CD4-positive, alpha-beta T cell (primary cell): Measurements from ENCODE around the gene PDE4A. TPM values are rescaled to one million over a fixed set of nuclear protein-coding genes. Genes with fewer than 3 reads are reported as not detected.
"Not testable (repeated sequence)": the region's sequence is repeated elsewhere in the genome, so short reads cannot be mapped to it uniquely, and the experiment has no call there.

Experiments
- ATAC-seq: fragments of 200-7000 bp; cut with Tn5 transposase; one replicate; pipeline ENCODE4 v1.10.0; 2022; ENCODE audit warnings: mild to moderate bottlenecking; ENCODE audit not compliant: poor library complexity
- CTCF ChIA-PET: fragments of 350-600 bp; sonication (Branson Sonifier 250); formaldehyde crosslinking; loops from one replicate; lab custom pipeline; 2021; ENCODE audit warnings: antibody characterized with exemption, inconsistent platforms; lab: Charles Lee
- POLR2A ChIA-PET: fragments of 350-600 bp; sonication (Branson Sonifier 250); formaldehyde crosslinking; loops from one replicate; lab custom pipeline; 2021; ENCODE audit warnings: antibody characterized with exemption, inconsistent platforms; lab: Charles Lee
- DNase-seq, 14 experiments: peaks; one replicate each; pipeline ENCODE4 v3.0.0-alpha.2; 2013 to 2020; ENCODE audit warnings: mixed read lengths in 2 of 14
- H3K27ac ChIP-seq, 2 donors: one replicate each; pipeline versions ENCODE4 v1.5.1 to v1.7.0; 2013; ENCODE audit warnings: low read length in 2 of 2, low read depth in 1 of 2, mild to moderate bottlenecking in 1 of 2
- H3K27me3 ChIP-seq, 2 experiments: 1 replicate in 1 of 2; 2 replicates in 1 of 2; pipeline versions ENCODE4 v1.6.1 to v1.7.0; 2013; ENCODE audit warnings: low read length in 2 of 2, control low read depth in 1 of 2, mild to moderate bottlenecking in 1 of 2, moderate library complexity in 1 of 2; ENCODE audit not compliant: insufficient read depth in 2 of 2, control insufficient read depth in 1 of 2
- H3K36me3 ChIP-seq: one replicate; pipeline ENCODE4 v1.6.1; 2013; ENCODE audit warnings: low read length, control low read depth; ENCODE audit not compliant: insufficient read depth
- H3K4me1 ChIP-seq: one replicate; pipeline ENCODE4 v1.6.1; 2013; ENCODE audit warnings: low read length, control low read depth; ENCODE audit not compliant: insufficient read depth
- H3K4me3 ChIP-seq: one replicate; pipeline ENCODE4 v1.5.1; 2013; ENCODE audit warnings: mild to moderate bottlenecking, low read length, moderate library complexity
- H3K9me3 ChIP-seq, 2 experiments: 1 replicate in 1 of 2; 2 replicates in 1 of 2; pipeline versions ENCODE4 v1.6.1 to v1.7.0; 2013; ENCODE audit warnings: low read length in 2 of 2, mild to moderate bottlenecking in 2 of 2, control low read depth in 1 of 2, moderate library complexity in 1 of 2; ENCODE audit not compliant: control insufficient read depth in 1 of 2, insufficient read depth in 1 of 2
- H3K27ac Mint-ChIP-seq: one replicate; pipeline ENCODE4 v1.8.0; 2020; ENCODE audit warnings: mixed read lengths
- H3K27me3 Mint-ChIP-seq: one replicate; pipeline ENCODE4 v1.8.0; 2021; ENCODE audit warnings: mixed read lengths
- H3K36me3 Mint-ChIP-seq: one replicate; pipeline ENCODE4 v1.8.0; 2021; ENCODE audit warnings: low read depth, mixed read lengths
- H3K4me1 Mint-ChIP-seq: one replicate; pipeline ENCODE4 v1.8.0; 2021; ENCODE audit warnings: low read depth, mixed read lengths
- H3K4me3 Mint-ChIP-seq: one replicate; pipeline ENCODE4 v1.8.0; 2020; ENCODE audit warnings: mild to moderate bottlenecking, mixed read lengths
- H3K9me3 Mint-ChIP-seq: one replicate; pipeline ENCODE4 v1.8.0; 2020; ENCODE audit warnings: mixed read lengths
- CTCF ChIP-seq: fragments of 200-600 bp; IDR thresholded peaks from one replicate; pipeline ENCODE4 v1.8.0; 2022; ENCODE audit warnings: antibody characterized with exemption, mild to moderate bottlenecking
- intact Hi-C, 2 experiments: fragments of 100-400 bp; cut with DNase I in 1 of 2; cut with micrococcal nuclease in 1 of 2; formaldehyde crosslinking; loops; one replicate each; pipeline versions ENCODE4 v1.15.1 to v1.9.0; 2023 to 2025; cut with DNase I, micrococcal nuclease
- total RNA-seq, 174 experiments: library from RNA in 2 of 174; stranded (reverse) in 2 of 174; gene quantifications; one replicate each; pipeline ENCODE4 v1.2.3 and lab custom pipeline; 2021 to 2026

Gene PDE4A
- total RNA-seq, 2 experiments from 2014 or later = 1.5 to 2.1 TPM

DNA sequence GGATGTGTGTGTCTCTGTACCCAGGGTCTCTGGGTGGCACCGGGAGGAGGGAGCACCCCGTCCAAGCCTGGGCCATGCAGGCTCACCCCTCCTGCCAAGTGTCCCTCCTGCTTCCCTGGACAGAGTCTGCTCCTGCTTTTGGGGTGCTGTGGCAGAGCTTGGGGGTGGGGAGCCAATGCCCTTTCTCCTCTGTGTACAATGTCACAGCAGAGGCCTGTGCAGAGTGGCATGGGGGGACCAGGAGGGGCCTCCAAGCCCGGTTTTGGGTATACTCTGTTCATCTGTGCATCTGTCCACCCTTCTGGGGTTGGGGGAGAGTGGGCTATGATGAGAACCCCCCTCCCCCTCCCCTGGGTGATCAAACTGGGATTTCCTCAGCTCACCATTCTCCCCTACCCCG is 33.5 kb downstream of the PDE4A start:
- Histone ChIP-seq H3K27ac (no peak overlapping the region), H3K4me1 (no peaks in the 10 kb centered on the region), H3K9me3 (no peaks in the 10 kb centered on the region), H3K36me3 (no peaks in the 10 kb centered on the region), H3K4me3 (no peak overlapping the region), H3K27me3 (no peaks in the 10 kb centered on the region)
- no peak overlapping the region for H3K27ac Mint-ChIP-seq
- H3K36me3 Mint-ChIP-seq = no peaks in the 10 kb centered on the region
- intact Hi-C loops = no loop called here
- no peaks in the 10 kb centered on the region for H3K9me3 Mint-ChIP-seq
- POLR2A ChIA-PET = no interaction called here
- CTCF ChIA-PET = interaction anchor here (1.1 kb wide), 1 partner anchor 52 kb away, joined by 4 read pairs; no protein-coding TSS in a partner anchor
- no peak for DNase-seq
- no peak overlapping the region for H3K4me3 Mint-ChIP-seq
- no peak for TF ChIP-seq CTCF
- ATAC-seq = no peak
- H3K27me3 Mint-ChIP-seq = peaks cover 6% of the 10 kb centered on the region
- H3K4me1 Mint-ChIP-seq = no peaks in the 10 kb centered on the region

DNA sequence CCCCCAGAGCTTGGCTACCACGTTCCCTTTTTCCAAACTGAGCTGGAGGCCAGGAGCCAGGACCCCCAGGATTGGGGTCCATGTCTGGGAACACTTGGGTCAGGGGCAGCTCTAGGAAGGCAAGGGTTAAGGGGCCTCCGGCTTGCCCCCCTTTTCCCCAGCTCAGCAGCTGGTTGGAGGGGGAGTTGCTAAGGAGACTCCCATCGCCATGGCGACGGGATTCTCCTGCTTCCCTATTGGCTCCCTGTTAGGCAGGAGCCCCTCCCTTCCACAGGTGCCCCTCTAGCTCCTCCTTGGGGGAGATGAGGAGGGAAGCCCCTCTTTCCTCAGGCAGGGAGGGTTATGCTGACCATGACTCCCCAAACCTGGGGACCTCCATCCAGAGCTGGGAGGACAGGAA is 33.9 kb downstream of the PDE4A start:
- Histone ChIP-seq H3K36me3 (no peaks in the 10 kb centered on the region), H3K27ac (no peak overlapping the region), H3K4me1 (no peaks in the 10 kb centered on the region), H3K4me3 (no peak overlapping the region), H3K27me3 (no peaks in the 10 kb centered on the region), H3K9me3 (no peaks in the 10 kb centered on the region)
- no peak overlapping the region for H3K4me3 Mint-ChIP-seq
- CTCF ChIA-PET = interaction anchor here (1.1 kb wide), 1 partner anchor 52 kb away, joined by 4 read pairs; no protein-coding TSS in a partner anchor
- DNase-seq (no peak), ATAC-seq (no peak)
- intact Hi-C loops = no loop called here
- TF ChIP-seq CTCF = no peak
- peaks cover 6% of the 10 kb centered on the region for H3K27me3 Mint-ChIP-seq
- no peaks in the 10 kb centered on the region for H3K36me3 Mint-ChIP-seq
- H3K9me3 Mint-ChIP-seq = no peaks in the 10 kb centered on the region
- POLR2A ChIA-PET = no interaction called here
- no peak overlapping the region for H3K27ac Mint-ChIP-seq
- no peaks in the 10 kb centered on the region for H3K4me1 Mint-ChIP-seq

GRCh38 chr19:10458733-10459132 is 38.4 kb downstream of the PDE4A start:
- H3K4me3 Mint-ChIP-seq, H3K9me3 ChIP-seq, H3K36me3 Mint-ChIP-seq, H3K27ac Mint-ChIP-seq, H3K4me3 ChIP-seq, H3K27me3 Mint-ChIP-seq, H3K27ac ChIP-seq, H3K27me3 ChIP-seq, ATAC-seq, H3K9me3 Mint-ChIP-seq, H3K4me1 Mint-ChIP-seq, intact Hi-C loops, H3K36me3 ChIP-seq, DNase-seq, CTCF ChIA-PET: not testable (repeated sequence)
- POLR2A ChIA-PET = interaction anchor here (0.6 kb wide), 1 partner anchor 42 kb away, joined by 3 read pairs; no protein-coding TSS in a partner anchor
- peaks cover 14% of the 10 kb centered on the region for H3K4me1 ChIP-seq

GRCh38 chr19:10460714-10461046 is 40.3 kb downstream of the PDE4A start:
- CTCF ChIA-PET = no interaction called here
- Histone ChIP-seq H3K27ac (no peak overlapping the region), H3K27me3 (no peaks in the 10 kb centered on the region), H3K36me3 (no peaks in the 10 kb centered on the region), H3K4me1 (peaks cover 14% of the 10 kb centered on the region), H3K4me3 (no peak overlapping the region), H3K9me3 (no peaks in the 10 kb centered on the region)
- no peaks in the 10 kb centered on the region for H3K27me3 Mint-ChIP-seq
- DNase-seq (no peak), ATAC-seq (no peak)
- peak overlapping the region; percentile 42 for H3K4me3 Mint-ChIP-seq
- intact Hi-C loops = no loop called here
- H3K27ac Mint-ChIP-seq = no peak overlapping the region
- POLR2A ChIA-PET = interaction anchor here (1.4 kb wide), 1 partner anchor 41 kb away, joined by 4 read pairs; no protein-coding TSS in a partner anchor
- TF ChIP-seq CTCF = no peak
- H3K9me3 Mint-ChIP-seq = no peaks in the 10 kb centered on the region
- H3K36me3 Mint-ChIP-seq = no peaks in the 10 kb centered on the region
- H3K4me1 Mint-ChIP-seq = peaks cover 3% of the 10 kb centered on the region
